Hematopoietic multipotent progenitor cell treated with erythropoietin and hydrocortisone succinate and interleukin-3 and kit ligand, for 4 days (in vitro differentiated cells): ENCODE data around the gene NBEA.

Experiments used
- DNase-seq: peaks from one replicate; pipeline ENCODE4 v3.0.0-alpha.2; 2015

The NBEA gene

DNA sequence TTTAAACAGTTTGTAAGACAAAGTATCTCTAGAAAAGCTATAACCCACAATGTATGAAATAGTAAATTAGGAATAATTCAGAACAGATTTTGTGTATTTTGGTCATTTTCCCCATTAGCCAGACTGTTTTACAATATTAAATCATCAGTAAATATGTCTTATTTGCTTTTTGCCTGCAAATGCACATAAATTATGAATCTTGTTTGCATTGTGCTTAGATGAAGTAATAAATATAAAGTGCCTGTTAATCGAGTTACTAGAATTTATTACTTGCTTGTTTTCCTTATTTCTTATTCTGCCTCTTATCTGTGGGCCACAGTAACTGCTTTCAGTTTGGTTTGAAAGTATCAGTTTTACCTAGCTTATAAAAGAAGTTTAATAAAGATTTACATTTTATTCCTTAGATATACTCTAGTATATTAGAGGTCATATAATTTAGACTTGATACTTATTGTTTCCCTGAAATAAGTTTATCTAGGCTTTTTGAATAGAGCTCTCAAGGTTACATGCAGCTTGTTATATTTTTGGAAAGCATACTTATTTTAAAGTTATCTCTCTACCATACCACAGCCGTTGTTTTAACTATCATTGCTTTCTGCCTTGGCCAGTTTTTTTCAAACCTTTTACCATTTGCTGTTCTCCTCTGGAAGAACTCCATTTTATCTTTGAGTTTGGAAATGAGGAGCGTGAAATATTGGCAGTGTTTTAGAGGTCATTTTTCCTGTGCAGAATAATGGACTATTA lies 238.0 kb downstream of the NBEA start:
- no peak for DNase-seq

GRCh38 chr13:35190241-35190640 lies 248.2 kb downstream of the NBEA start:
- DNase-seq: no peak

- no peak for DNase-seq
Observed at GRCh38 chr13:35191883-35192282, 249.8 kb downstream of the NBEA start.

DNA sequence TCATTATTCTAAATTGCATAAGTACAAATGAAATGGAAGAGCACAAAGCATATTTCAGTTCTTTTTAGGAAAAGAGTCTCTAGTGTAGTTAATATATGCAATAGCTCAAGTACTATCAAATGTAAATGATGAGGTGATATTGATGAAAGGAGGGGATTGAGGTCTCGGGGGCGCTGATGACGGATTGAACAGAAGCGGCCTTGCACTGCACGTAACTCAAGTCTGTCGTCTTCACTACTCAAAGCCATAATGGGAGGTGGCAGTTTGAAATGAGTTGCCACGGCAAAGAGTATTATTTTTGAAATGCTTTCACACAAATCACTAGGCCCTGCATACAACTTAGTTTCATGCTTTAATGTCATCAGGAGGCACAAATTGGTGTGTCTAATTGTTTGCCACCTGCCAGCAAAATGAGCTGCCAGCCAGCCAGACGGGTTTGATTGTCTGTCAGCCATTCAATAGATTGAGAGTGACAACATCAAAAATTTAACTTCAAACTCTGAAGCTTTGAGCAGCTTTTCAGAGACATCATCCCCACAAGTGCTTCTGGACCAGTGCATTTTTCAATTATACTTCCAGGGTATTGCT lies 256.6 kb downstream of the NBEA start:
- DNase-seq: no peak

DNA sequence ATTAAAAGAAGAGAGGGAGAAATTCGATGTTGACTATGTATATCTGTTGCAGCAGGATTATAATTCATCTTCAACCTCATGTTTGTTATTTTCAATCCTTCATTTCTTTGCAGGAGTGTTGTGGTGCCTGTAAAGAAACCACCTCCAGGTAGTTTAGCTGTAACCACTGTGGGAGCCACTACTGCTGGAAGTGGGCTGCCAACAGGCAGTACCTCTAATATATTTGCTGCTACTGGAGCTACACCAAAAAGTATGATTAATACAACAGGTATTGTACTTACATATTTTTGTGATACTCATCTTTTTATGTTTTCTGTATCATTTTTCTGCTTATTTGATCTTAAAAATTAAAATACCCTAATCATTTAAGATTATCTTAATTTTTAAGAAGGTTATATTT lies 266.5 kb downstream of the NBEA start:
- DNase-seq: no peak

DNA sequence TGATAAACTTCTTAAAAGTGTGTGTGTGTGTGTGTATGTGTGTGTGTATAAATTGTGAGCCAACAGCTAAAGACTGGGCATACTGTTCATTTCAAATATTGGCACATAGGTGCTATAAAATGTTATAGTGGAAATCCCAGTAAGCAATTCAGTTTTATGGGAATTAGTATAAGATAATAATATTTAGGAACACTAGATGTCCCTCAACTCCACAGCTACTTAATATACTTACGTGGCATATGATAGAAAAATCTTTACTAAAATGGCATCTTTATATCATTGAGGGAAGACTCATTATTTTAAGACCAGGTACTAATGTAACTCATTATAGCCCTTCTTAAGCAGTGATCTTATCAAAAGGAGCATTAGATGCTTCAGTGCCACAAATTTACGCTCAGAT lies 268.2 kb downstream of the NBEA start:
- peak; percentile 30 for DNase-seq

GRCh38 chr13:35211949-35212348 lies 269.9 kb downstream of the NBEA start:
- DNase-seq: no peak

GRCh38 chr13:35213911-35214310 lies 271.8 kb downstream of the NBEA start:
- DNase-seq: no peak

DNA sequence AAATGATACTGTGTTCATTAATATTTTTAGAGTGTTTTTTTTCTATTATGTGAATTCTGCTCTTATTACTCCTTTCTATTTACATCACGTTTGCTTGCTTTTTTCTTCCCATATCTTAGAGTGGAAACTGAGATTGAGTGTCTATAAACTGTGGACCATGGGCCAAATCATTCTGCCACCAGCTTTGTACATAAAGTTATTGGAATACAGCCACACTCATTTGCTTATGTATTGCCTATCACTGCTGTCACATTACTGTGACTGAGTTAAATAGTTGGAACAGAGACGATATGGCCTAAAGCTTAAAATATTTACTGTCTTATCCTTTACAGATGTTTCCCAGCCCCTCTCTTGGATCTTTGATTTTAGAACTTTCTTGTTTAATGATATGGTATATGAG lies 274.1 kb downstream of the NBEA start:
- DNase-seq: no peak

GRCh38 chr13:35219021-35219420 lies 277.0 kb downstream of the NBEA start:
- DNase-seq: peak; percentile 5

DNA sequence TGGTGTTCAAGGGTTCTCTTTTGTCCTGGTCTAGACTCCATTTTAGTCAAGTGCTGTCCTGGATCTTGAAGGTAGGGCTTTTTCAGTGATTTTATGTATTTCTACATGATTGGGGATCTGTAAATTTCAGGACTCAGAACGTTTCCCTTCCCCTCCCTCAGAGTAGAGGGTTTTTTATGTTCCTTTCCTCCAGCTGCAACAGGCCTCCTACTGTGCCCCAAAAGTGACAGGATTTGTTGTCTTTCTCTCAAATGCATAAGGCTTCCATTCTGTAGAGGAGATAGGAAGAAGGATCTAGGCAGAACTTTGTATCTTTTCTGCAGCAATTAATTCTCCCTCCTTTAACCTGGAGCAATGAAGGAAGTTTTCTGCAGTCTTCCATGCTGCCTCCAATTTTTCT lies 283.1 kb downstream of the NBEA start:
- DNase-seq: no peak

GRCh38 chr13:35225582-35225981 lies 283.5 kb downstream of the NBEA start:
- no peak for DNase-seq

- DNase-seq: peak; percentile 5
Observed at GRCh38 chr13:35228536-35228935, 286.5 kb downstream of the NBEA start.

DNA sequence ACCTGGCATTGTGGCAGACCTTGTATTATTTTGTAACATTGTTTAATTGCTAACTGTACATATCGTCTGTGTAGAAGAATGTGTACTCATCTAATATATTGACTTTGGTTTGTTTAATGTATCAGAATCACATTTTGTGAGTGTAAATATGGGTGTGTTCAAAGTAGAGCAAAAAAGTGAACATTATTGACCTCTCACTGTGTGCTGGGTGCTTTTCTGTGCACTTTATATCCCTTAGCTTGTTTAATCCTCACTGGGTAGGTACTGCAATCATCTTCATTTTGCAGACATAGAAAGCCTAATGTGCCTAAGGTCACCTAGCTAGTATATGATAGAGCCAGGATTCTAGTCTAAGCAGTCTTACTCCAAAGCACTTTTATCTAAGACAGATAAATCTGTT lies 289.4 kb downstream of the NBEA start:
- no peak for DNase-seq

DNA sequence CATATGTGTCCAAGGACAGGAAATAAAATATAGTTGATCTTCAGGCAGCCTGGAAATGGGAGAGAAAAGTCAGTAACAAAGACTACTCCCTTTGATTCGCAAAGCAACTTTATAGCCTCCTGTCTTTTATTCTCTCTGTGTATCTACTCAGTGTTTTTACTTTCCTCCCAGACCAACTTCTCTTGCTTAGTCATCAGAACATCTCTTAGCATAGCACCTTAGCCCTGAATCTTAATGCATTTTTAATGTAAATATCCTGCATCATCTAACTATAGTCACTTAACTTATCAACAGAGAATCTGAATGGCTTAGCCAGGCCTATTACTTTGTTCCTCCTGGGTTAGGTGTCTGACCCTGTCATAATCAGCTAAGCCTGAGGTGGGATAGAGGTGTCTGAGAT lies 296.2 kb downstream of the NBEA start:
- DNase-seq: no peak

DNA sequence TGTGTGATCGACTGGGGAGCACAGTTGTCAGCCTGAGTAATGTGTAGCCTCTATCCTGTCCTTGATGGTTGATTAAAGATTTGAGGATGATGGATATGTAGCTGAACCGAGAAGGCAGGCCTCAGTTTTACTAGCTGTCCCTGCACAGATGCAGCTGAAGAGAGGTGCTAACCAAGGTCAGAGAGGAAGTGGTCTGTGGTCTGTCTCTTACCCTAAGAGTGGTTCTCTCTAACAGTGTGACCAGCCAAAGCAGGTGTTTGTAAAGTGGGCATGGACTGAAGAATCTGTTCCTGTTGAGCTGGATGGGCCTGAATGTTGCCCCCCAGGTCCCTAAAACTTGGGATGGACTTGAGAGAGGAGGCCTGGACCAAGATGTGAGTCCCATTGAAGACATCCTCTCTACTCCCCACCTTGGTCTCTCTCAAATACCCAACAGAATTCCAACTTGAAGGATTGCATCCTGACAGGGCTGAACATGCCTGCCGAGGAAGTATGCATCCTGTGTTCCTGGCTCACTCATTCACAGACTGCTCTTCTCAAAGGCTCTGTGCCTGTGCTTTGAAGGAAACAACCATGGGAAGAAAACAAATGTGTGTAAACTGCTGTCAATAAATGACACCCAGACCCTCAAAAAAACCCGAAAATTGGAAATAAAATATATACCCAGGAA lies 310.6 kb downstream of the NBEA start:
- peak; percentile 28 for DNase-seq

DNA sequence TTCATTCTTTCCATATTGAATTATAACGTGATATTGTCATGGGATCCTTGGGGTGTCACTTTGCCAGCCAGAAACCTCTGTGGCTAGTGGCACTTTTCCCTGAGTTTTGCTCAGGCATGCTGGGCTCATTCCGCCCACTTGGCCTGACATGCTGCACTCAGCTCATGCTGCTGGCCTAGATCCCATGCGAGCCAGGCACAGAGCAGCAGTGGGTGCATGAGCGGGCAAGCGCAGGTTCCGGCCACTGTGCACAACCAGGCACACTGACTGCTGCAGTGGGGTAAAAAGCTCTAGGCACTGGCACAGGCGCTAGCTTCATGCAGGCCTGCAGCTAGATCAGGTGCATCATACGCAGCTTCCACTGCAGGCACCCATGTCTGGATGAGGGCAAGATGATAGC lies 313.2 kb downstream of the NBEA start:
- DNase-seq: no peak

DNA sequence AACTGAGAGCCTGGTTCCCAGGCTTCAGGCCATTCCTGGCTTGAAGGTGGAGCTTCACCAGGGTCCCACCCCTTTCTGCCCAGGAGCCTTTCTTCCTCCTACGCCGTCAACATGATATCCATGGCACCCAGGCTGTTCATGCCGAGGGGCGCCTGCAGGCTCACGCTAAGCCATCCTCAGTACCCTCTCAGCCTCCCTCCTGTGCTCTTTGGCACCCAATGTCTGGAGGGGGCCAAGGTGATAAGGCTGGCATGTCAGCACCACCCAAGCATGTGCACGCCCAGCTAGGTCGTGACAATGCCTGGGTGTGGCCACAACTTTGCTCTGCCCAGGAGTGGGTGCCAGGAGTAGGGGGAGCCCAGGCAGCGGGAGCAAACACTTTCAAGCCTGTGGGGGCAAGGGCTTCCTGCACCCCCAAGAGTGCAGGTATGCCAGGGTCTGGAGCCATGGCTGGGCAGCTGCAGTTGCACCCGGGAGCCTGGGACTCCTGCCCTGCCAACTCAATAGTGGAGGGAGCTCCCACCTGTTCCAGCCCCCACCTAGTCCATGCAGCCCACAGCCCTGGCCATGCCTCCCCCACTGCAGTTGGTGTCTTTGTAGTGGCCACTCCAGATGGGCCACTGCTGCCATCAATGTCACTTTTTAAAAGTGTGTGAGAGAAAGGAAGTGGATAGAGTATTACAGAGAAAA lies 314.5 kb downstream of the NBEA start:
- DNase-seq: no peak

- no peak for DNase-seq
Observed at GRCh38 chr13:35260316-35260715, 318.2 kb downstream of the NBEA start.

DNA sequence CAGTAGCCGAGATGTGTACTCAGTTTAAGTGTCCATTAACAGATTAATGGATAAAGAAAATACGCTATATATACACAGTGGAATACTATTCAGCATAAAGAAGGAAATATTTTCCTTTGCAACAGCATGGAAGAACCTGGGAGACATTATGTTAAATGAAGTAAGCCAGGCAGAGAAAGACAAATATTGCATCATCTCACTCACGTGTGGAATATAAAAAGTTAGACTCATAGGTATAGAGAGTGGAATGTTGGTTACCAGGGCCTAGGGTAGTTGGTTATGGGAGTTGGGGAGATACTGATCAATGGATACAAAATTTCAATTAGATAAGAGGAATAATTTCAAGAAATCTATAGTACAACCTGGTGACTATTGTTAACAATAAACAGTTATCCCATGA lies 324.3 kb downstream of the NBEA start:
- DNase-seq: no peak

- DNase-seq: no peak
Observed at GRCh38 chr13:35278917-35279316, 336.8 kb downstream of the NBEA start.

DNA sequence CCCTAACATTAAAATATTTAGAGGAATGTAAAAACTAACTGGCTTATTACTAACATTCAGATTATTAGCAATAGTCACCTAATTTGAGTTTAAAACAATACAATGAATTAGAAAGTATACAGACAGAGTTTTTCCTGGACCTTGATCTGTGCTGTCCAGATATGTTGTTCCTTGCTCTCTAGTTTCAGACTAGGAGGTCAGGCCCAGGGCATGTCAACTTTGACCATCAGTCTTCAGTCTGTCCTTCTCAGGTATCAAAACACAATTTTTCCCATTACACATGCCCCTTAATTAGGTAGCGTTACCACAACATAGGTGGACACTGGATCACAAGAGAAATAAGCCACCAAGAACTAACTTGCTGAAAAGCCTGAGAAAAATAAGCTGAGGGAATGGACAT lies 337.4 kb downstream of the NBEA start:
- DNase-seq: no peak

DNA sequence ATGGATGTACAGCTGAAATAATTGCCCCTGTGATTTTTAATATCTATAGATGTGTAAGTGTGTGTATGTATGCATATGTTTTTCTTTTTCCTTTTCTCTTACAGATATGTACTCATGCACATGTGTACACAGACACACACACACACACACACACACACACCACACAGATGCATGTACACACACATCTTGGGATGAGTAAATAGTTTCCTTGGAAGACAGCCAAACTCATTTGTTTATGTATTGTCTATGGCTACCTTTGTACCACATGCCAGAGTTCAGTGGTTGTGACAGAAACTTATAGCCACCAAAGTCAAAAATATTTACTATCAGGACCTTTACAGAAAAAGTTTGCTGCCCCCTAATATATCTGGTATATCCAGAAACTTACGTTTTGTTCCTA lies 341.8 kb downstream of the NBEA start:
- DNase-seq: no peak

- no peak for DNase-seq
Observed at GRCh38 chr13:35285677-35286076, 343.6 kb downstream of the NBEA start.
